ENCODE data around the gene B3GAT3. TPM values are rescaled to one million over a fixed set of nuclear protein-coding genes. Genes with fewer than 3 reads are reported as not detected.

The B3GAT3 gene
- total and polyA plus RNA-seq, 2 of the 8 experiments (the other 6 are each of a cell fraction or from before 2014, with no cell fraction given), result 28.0 to 39.0 TPM

DNA sequence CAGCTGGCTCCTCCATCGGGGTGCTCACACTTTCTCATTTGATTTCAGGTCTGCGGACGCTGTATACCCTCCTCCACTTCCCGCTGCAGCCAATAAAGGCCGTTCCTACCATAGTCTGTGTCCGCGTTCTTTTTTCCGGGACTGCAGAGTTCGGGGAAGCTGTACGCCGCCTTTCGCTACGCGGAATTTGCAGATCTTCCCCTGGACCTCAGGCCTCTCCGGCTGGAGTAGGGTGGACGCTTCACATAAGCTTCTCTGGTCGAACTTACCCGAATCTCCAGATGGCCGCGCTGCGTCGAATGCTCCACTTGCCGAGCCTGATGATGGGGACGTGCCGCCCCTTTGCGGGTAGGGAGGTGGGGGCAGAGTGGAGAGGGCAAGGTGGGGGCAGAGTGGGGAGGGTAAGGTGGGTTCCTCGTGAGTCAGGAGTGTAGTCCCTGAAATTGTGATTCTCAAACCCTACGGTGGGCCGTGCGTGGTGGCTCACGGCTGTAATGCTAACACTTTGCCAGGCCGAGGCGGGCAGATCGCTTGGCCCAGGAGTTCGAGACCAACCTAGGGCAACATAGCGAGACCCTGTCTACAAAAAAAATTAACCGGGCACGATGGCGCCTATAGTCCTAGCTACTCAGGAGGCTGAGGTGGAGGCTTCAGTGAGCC is 43.9 kb upstream of the B3GAT3 start:
- Histone ChIP-seq H3K4ac (replicated peaks; ENCODE audit: insufficient read length, low read depth, low read length) (peak overlapping the region; percentile 7), H3K18ac (ENCODE audit: extremely low read depth, low read length) (peak overlapping the region; percentile 72), H3K79me2 (ENCODE audit: control insufficient read depth in 1 of 2, insufficient read depth in 2 of 2, low read length in 2 of 2) (peaks cover 7 to 33% of the 10 kb centered on the region in 2 experiments; a peak in 3 of 4 replicates), H3K23me2 (ENCODE audit: low read depth, low read length) (peaks cover 12% of the 10 kb centered on the region), H2BK12ac (ENCODE audit: low read depth, low read length) (no peak overlapping the region), H3K27me3 (replicated peaks in 1 of 4; ENCODE audit: control insufficient read depth in 3 of 4, extremely low read depth in 1 of 4, insufficient read depth in 3 of 4, low read length in 3 of 4) (no peaks in the 10 kb centered on the region), H3K4me1 (replicated peaks in 1 of 4; ENCODE audit: control insufficient read depth in 3 of 4, insufficient read depth in 4 of 4, low read length in 3 of 4) (peaks cover 4 to 11% (median 8%) of the 10 kb centered on the region in 4 experiments), H3K56ac (replicated peaks; ENCODE audit: insufficient read length, low read depth, low read length) (peak overlapping the region; percentile 93), H3K27ac (ENCODE audit: low read depth, low read length) (peak overlapping the region; percentile 73), H3K79me1 (ENCODE audit: low read depth, low read length) (peaks cover 5% of the 10 kb centered on the region), H3K9me3 (ENCODE audit: insufficient read depth in 2 of 2, low read depth in 1 of 2, low read length in 1 of 2) (no peaks in the 10 kb centered on the region), H2AK5ac (ENCODE audit: low read depth, low read length) (peak overlapping the region; percentile 0; the same call in 1 of the 2 replicates), H3K4me3 (ENCODE audit: extremely low read depth in 1 of 4, insufficient read depth in 2 of 4, low read depth in 3 of 4, low read length in 4 of 4) (peak overlapping the region; percentile 83 to 98 (median 95)), H3K23ac (ENCODE audit: insufficient read length) (no peak overlapping the region), H3K9ac (replicated peaks in 1 of 4; ENCODE audit: extremely low read depth in 1 of 4, low read depth in 3 of 4, low read length in 3 of 4) (peak overlapping the region; percentile 75 to 92 (median 90)), H2AFZ (ENCODE audit: low read length) (no peak overlapping the region), H2BK5ac (ENCODE audit: low read depth, low read length) (peak overlapping the region; percentile 80), H4K91ac (replicated peaks; ENCODE audit: insufficient read length, low read length) (peak overlapping the region; percentile 83), H2BK15ac (ENCODE audit: low read length) (no peak overlapping the region), H2BK120ac (replicated peaks; ENCODE audit: low read depth, low read length) (no peak overlapping the region), H4K8ac (ENCODE audit: extremely low read depth, insufficient read depth, low read length) (no peak overlapping the region; the same call in 1 of the 2 replicates), H3K4me2 (ENCODE audit: insufficient read depth in 1 of 2, low read depth in 2 of 2, low read length in 2 of 2) (peak overlapping the region; percentile 77 to 86), H4K20me1 (replicated peaks in 1 of 2; ENCODE audit: control insufficient read depth in 1 of 2, insufficient read depth in 2 of 2, low read length in 2 of 2) (peaks cover 3 to 6% of the 10 kb centered on the region in 2 experiments), H3K14ac (ENCODE audit: insufficient read length) (peak overlapping the region; percentile 2), H3K36me3 (ENCODE audit: control insufficient read depth in 2 of 4, insufficient read depth in 4 of 4, low read length in 3 of 4) (peaks cover 11 to 37% (median 20%) of the 10 kb centered on the region in 4 experiments), H4K5ac (ENCODE audit: insufficient read length, low read depth, low read length) (peak overlapping the region; percentile 84), H2BK20ac (ENCODE audit: low read length) (no peak overlapping the region)
- CTCF ChIA-PET (ENCODE audit: partially characterized antibody), result interaction anchor here (0.7 to 1.9 kb wide), 16 partner anchors 10 to 1526 kb away, joined by 3 to 8 read pairs (median 3); partner anchors contain the start of genes BSCL2, GNG3, INTS5 and TUT1
- POLR2A ChIA-PET (ENCODE audit: partially characterized antibody), result interaction anchor here (0.6 to 61.4 kb wide), 60 partner anchors 5 to 859 kb away, joined by 3 to 2041 read pairs (median 6); partner anchors contain the start of genes B3GAT3, BSCL2, C11orf98 and CSKMT
- DNase-seq (ENCODE audit: low read depth in 1 of 2, low spot score in 2 of 2) (no peak), FAIRE-seq (no peak)
- TF ChIP-seq SAP30 (IDR thresholded peaks at IDR 0.05; ENCODE audit: insufficient read depth, insufficient replicate concordance, low read length) (peak; percentile 56), EP300 (IDR thresholded peaks at IDR 0.05; ENCODE audit: borderline replicate concordance in 1 of 2, low read depth in 2 of 2, low read length in 2 of 2) (no peak), POLR2AphosphoS5 (IDR thresholded peaks at IDR 0.05; ENCODE audit: low read depth, low read length) (peak; percentile 80; the same call in 1 of the 2 replicates), TAF7 (optimal IDR thresholded peaks at IDR 0.05; ENCODE audit: borderline replicate concordance, low read depth, low read length) (peak; percentile 14), HDAC2 (IDR thresholded peaks at IDR 0.05; ENCODE audit: borderline replicate concordance in 1 of 2, low read depth in 2 of 2, low read length in 2 of 2) (no peak), SP1 (IDR thresholded peaks at IDR 0.05; ENCODE audit: low read depth, low read length) (no peak), KDM5A (IDR thresholded peaks at IDR 0.05; ENCODE audit: low read length) (no peak), TBP (IDR thresholded peaks at IDR 0.05; ENCODE audit: low read depth, low read length) (no peak)
- TF ChIP-seq, protein P1, sequence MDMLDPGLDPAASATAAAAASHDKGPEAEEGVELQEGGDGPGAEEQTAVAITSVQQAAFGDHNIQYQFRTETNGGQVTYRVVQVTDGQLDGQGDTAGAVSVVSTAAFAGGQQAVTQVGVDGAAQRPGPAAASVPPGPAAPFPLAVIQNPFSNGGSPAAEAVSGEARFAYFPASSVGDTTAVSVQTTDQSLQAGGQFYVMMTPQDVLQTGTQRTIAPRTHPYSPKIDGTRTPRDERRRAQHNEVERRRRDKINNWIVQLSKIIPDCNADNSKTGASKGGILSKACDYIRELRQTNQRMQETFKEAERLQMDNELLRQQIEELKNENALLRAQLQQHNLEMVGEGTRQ (IDR thresholded peaks at IDR 0.05; ENCODE audit: low read length), result no peak
- WGBS, 2 experiments (ENCODE audit: extremely low coverage in 1 of 2, insufficient coverage in 1 of 2, insufficient read length in 1 of 2, insufficient replicate concordance in 2 of 2, low coverage in 1 of 2, low lambda C conversion rate in 2 of 2, missing lambda C conversion rate in 1 of 2), result 7% methylated on average over 37 of the region's 39 CpGs; no CpG with 5 or more reads in 1 of the 2 experiments

All from H1 (cell line).